IMR-90 (cell line): ENCODE data around the gene ZBTB7B. TPM values are rescaled to one million over a fixed set of nuclear protein-coding genes. Genes with fewer than 3 reads are reported as not detected.

ENCODE experiments used
- ATAC-seq: fragments of 200-7000 bp; cut with Tn5 transposase; 2 replicates; pipeline ENCODE4 v1.9.1; 2020; ENCODE audit warnings: low read depth, mild to moderate bottlenecking, moderate library complexity
- BruUV-seq: library from RNA; stranded (reverse); fragments of 400-500 nt; replicated peaks from 2 replicates; lab custom pipeline; 2021; lab: Mats Ljungman, UMichigan
- CTCF ChIA-PET: fragments of 300-600 bp; formaldehyde crosslinking; extraction: SDS; loops from one replicate; lab custom pipeline; 2021; ENCODE audit warnings: antibody characterized with exemption; lab: Yijun Ruan, JAX
- POLR2A ChIA-PET: fragments of 300-600 bp; sonication (Branson Sonifier 250); formaldehyde crosslinking; loops from one replicate; lab custom pipeline; 2022; ENCODE audit warnings: antibody characterized with exemption; ENCODE audit not compliant: unreplicated experiment; lab: Charles Lee
- DNase-seq: peaks from one replicate; pipeline ENCODE4 v3.0.0; 2013
- H2AFZ ChIP-seq: replicated peaks from 2 replicates; pipeline ENCODE3; 2013; ENCODE audit warnings: low read length, mild to moderate bottlenecking; ENCODE audit not compliant: poor library complexity
- H2AK5ac ChIP-seq: 2 replicates; pipeline ENCODE4 v1.6.1; 2013; ENCODE audit warnings: low read depth, low read length, inconsistent platforms
- H2AK9ac ChIP-seq: replicated peaks from 2 replicates; pipeline ENCODE3; 2013; ENCODE audit warnings: mild to moderate bottlenecking, low read depth, low read length, moderate library complexity; ENCODE audit not compliant: poor library complexity
- H2BK120ac ChIP-seq: 2 replicates; pipeline ENCODE4 v1.6.1; 2013; ENCODE audit warnings: low read depth, low read length, inconsistent platforms
- H2BK15ac ChIP-seq: 3 replicates; pipeline ENCODE4 v1.6.1; 2013; ENCODE audit warnings: low read depth, low read length, inconsistent platforms
- H2BK20ac ChIP-seq: 2 replicates; pipeline ENCODE4 v1.6.1; 2013; ENCODE audit warnings: low read depth, mild to moderate bottlenecking, inconsistent platforms, low read length, moderate library complexity
- H2BK5ac ChIP-seq: 2 replicates; pipeline ENCODE4 v1.6.1; 2013; ENCODE audit warnings: mild to moderate bottlenecking, low read depth, low read length, inconsistent platforms; ENCODE audit not compliant: poor library complexity, severe bottlenecking
- H3K14ac ChIP-seq: replicated peaks from 2 replicates; pipeline ENCODE4 v1.6.1; 2013; ENCODE audit warnings: low read depth, low read length, inconsistent platforms
- H3K18ac ChIP-seq: 2 replicates; pipeline ENCODE4 v1.6.1; 2013; ENCODE audit warnings: low read depth, low read length, control low read depth
- H3K23ac ChIP-seq: 2 replicates; pipeline ENCODE4 v1.6.1; 2013; ENCODE audit warnings: low read depth, low read length, inconsistent platforms
- H3K27ac ChIP-seq: 2 replicates; pipeline ENCODE4 v1.5.1; 2013; ENCODE audit warnings: mild to moderate bottlenecking, control low read depth, low read length; ENCODE audit not compliant: insufficient read depth
- H3K27me3 ChIP-seq: 2 replicates; pipeline ENCODE4 v1.6.1; 2013; ENCODE audit warnings: low read length; ENCODE audit not compliant: control insufficient read depth, insufficient read depth
- H3K36me3 ChIP-seq: 2 replicates; pipeline ENCODE4 v1.6.1; 2013; ENCODE audit warnings: low read length, mixed read lengths; ENCODE audit not compliant: control insufficient read depth, insufficient read depth
- H3K4ac ChIP-seq: 2 replicates; pipeline ENCODE4 v1.6.1; 2013; ENCODE audit warnings: low read depth, low read length, inconsistent platforms
- H3K4me1 ChIP-seq: 2 replicates; pipeline ENCODE4 v1.6.1; 2013; ENCODE audit warnings: low read length, mixed read lengths; ENCODE audit not compliant: control insufficient read depth, insufficient read depth
- H3K4me2 ChIP-seq: 2 replicates; pipeline ENCODE4 v1.6.1; 2013; ENCODE audit warnings: low read depth, mild to moderate bottlenecking, control low read depth, low read length, moderate library complexity
- H3K4me3 ChIP-seq: 2 replicates; pipeline ENCODE4 v1.5.1; 2013; ENCODE audit warnings: low read depth, mild to moderate bottlenecking, control low read depth, low read length, moderate library complexity; ENCODE audit not compliant: insufficient read depth
- H3K56ac ChIP-seq: 2 replicates; pipeline ENCODE4 v1.6.1; 2013; ENCODE audit warnings: low read length, inconsistent platforms; ENCODE audit not compliant: insufficient read depth; ENCODE audit errors: extremely low read depth
- H3K79me1 ChIP-seq, 2 experiments: 2 replicates each; pipeline ENCODE4 v1.6.1; 2013; ENCODE audit warnings: low read length in 2 of 2, inconsistent platforms in 1 of 2, low read depth in 1 of 2
- H3K9ac ChIP-seq: 2 replicates; pipeline ENCODE4 v1.6.1; 2013; ENCODE audit warnings: low read depth, low read length, control low read depth
- H3K9me1 ChIP-seq: 2 replicates; pipeline ENCODE4 v1.6.1; 2013; ENCODE audit warnings: low read length, inconsistent platforms; ENCODE audit not compliant: insufficient read depth
- H3K9me3 ChIP-seq: 2 replicates; pipeline ENCODE4 v1.6.1; 2013; ENCODE audit warnings: low read length; ENCODE audit not compliant: control insufficient read depth, insufficient read depth
- H4K20me1 ChIP-seq: 2 replicates; pipeline ENCODE4 v1.6.1; 2013; ENCODE audit warnings: low read length, inconsistent platforms; ENCODE audit not compliant: insufficient read depth
- H4K5ac ChIP-seq: 2 replicates; pipeline ENCODE4 v1.6.1; 2013; ENCODE audit warnings: mild to moderate bottlenecking, low read depth, low read length, control low read depth
- H4K8ac ChIP-seq, 2 experiments: 2 replicates each; pipeline ENCODE4 v1.6.1; 2013; ENCODE audit warnings: low read depth in 2 of 2, low read length in 2 of 2, control low read depth in 1 of 2, inconsistent platforms in 1 of 2
- H4K91ac ChIP-seq: 2 replicates; pipeline ENCODE4 v1.6.1; 2013; ENCODE audit warnings: low read depth, low read length, inconsistent platforms; ENCODE audit not compliant: insufficient read depth
- BHLHE40 ChIP-seq: fragments of 150-350 bp; IDR thresholded peaks from 2 replicates; pipeline ENCODE4 v1.6.1; 2016; ENCODE audit warnings: mild to moderate bottlenecking, low read depth, low read length
- CEBPB ChIP-seq: IDR thresholded peaks from 2 replicates; pipeline ENCODE4 v1.6.1; 2012; ENCODE audit warnings: low read depth, low read length, improper control_type of control experiment
- CHD1 ChIP-seq: IDR thresholded peaks from 2 replicates; pipeline ENCODE4 v1.6.1; 2012; ENCODE audit warnings: low read depth, low read length, improper control_type of control experiment
- FOS ChIP-seq: fragments of 150-350 bp; IDR thresholded peaks from 2 replicates; pipeline ENCODE4 v1.6.1; 2016; ENCODE audit warnings: low read depth, low read length
- MAZ ChIP-seq: IDR thresholded peaks from 2 replicates; pipeline ENCODE4 v1.6.1; 2012; ENCODE audit warnings: low read depth, mild to moderate bottlenecking, low read length, improper control_type of control experiment, moderate library complexity, borderline replicate concordance
- MXI1 ChIP-seq: IDR thresholded peaks from 2 replicates; pipeline ENCODE4 v1.6.1; 2012; ENCODE audit warnings: low read depth, mild to moderate bottlenecking, low read length, moderate library complexity, borderline replicate concordance
- NFE2L2 ChIP-seq: fragments of 150-350 bp; IDR thresholded peaks from 2 replicates; pipeline ENCODE4 v1.6.1; 2016; ENCODE audit warnings: low read depth, mild to moderate bottlenecking, low read length
- RAD21 ChIP-seq: IDR thresholded peaks from 2 replicates; pipeline ENCODE4 v1.6.1; 2012; ENCODE audit warnings: low read length, improper control_type of control experiment
- RCOR1 ChIP-seq: IDR thresholded peaks from 2 replicates; pipeline ENCODE4 v1.6.1; 2012; ENCODE audit warnings: mild to moderate bottlenecking, low read length, improper control_type of control experiment; ENCODE audit not compliant: insufficient replicate concordance
- RFX5 ChIP-seq: IDR thresholded peaks from 2 replicates; pipeline ENCODE4 v1.8.0; 2012; ENCODE audit warnings: low read depth, mild to moderate bottlenecking, low read length, moderate library complexity
- SMC3 ChIP-seq: fragments of 150-350 bp; IDR thresholded peaks from 2 replicates; pipeline ENCODE4 v1.6.1; 2016; ENCODE audit warnings: low read depth, mild to moderate bottlenecking, antibody characterized with exemption, low read length, moderate library complexity
- WGBS, 2 experiments: methylation state at CpG; one replicate each; pipeline versions ENCODE4 v1.1.5 to v1.1.7; 2013; ENCODE audit warnings: missing lambda C conversion rate in 2 of 2; ENCODE audit not compliant: insufficient read length in 1 of 2; ENCODE audit errors: extremely low coverage in 2 of 2; 5-methylcytosine and 5-hydroxymethylcytosine counted together
- dilution Hi-C: fragments of 300-500 bp; cut with HindIII; formaldehyde crosslinking; loops from one replicate; pipeline ENCODE4 v1.14.3; 2018; ENCODE audit warnings: low sequenced_read_pairs; ENCODE audit not compliant: unreplicated experiment
- in situ Hi-C: fragments of 300-500 bp; cut with MboI; formaldehyde crosslinking; loops from 3 replicates; pipeline ENCODE4 v1.14.3; 2019; ENCODE audit warnings: low sequenced_read_pairs, inconsistent platforms, mixed read lengths
- intact Hi-C: fragments of 100-400 bp; cut with micrococcal nuclease; formaldehyde crosslinking; loops from 2 replicates; pipeline ENCODE4 v1.10.0; 2022
- polyA plus RNA-seq, 3 experiments: library from polyadenylated mRNA; depleted of rRNA; stranded (reverse); fragments of >200 nt; gene quantifications; 2 replicates each; pipeline ENCODE4 v1.2.3, GENCODE V29; 2012; ENCODE audit warnings: low replicate concordance in 1 of 3
- total RNA-seq: library from RNA; depleted of rRNA; stranded (reverse); fragments of >200 nt; gene quantifications from 2 replicates; pipeline ENCODE4 v1.2.3, GENCODE V29; 2012
- TF ChIP-seq, protein P1 (sequence below): fragments of 150-350 bp; IDR thresholded peaks from 2 replicates; pipeline ENCODE4 v1.6.1; 2016; ENCODE audit warnings: low read depth, mild to moderate bottlenecking, low read length, moderate library complexity, borderline replicate concordance

The ZBTB7B gene
- total and polyA plus RNA-seq, 2 of the 4 experiments (the other 2 are of a cell fraction) = 7.7 to 17.4 TPM

DNA sequence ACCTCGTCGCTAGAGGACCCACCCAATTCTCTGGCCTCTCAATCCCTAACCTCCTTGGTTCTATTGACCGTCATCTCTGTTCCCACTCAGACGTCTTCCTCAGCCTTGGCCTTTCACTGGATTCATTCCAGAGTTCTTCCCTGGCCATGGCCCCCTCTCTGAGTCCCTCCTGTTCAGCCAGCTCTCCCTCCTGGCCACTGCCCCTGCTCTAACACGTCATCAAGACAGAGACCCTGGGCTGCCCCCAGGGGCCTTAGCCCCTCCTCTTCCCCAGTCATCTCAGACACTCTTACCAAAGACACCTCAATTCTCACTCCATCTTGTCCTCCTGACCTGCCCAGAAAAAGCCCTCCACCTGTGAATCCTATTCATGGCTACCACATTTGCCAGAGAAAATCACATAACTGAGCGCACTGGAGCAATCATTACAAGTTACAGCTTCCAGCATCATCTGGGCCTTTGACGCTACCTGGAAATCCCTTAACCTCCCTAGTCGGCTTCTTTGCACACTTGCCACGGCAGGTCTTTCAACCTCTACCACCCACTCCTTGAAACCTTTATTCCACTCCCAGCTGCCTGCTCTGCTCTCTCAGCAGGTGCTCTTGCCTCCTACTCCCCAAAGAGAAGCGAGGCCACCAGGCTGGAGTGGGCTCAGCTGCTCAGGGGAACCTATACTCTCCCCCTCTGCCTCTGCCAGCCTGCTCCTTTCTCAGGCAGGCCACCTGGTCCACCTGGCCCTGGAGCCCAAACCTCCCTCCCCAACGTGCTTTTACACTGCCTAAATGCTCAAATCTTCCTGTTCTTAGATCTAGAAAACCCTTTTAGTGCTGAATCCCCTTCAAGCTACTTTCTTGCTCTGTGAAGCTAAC, 17.0 kb downstream of the ZBTB7B start (continued):
- TF ChIP-seq, protein P1, sequence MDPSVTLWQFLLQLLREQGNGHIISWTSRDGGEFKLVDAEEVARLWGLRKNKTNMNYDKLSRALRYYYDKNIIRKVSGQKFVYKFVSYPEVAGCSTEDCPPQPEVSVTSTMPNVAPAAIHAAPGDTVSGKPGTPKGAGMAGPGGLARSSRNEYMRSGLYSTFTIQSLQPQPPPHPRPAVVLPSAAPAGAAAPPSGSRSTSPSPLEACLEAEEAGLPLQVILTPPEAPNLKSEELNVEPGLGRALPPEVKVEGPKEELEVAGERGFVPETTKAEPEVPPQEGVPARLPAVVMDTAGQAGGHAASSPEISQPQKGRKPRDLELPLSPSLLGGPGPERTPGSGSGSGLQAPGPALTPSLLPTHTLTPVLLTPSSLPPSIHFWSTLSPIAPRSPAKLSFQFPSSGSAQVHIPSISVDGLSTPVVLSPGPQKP = no peak

DNA sequence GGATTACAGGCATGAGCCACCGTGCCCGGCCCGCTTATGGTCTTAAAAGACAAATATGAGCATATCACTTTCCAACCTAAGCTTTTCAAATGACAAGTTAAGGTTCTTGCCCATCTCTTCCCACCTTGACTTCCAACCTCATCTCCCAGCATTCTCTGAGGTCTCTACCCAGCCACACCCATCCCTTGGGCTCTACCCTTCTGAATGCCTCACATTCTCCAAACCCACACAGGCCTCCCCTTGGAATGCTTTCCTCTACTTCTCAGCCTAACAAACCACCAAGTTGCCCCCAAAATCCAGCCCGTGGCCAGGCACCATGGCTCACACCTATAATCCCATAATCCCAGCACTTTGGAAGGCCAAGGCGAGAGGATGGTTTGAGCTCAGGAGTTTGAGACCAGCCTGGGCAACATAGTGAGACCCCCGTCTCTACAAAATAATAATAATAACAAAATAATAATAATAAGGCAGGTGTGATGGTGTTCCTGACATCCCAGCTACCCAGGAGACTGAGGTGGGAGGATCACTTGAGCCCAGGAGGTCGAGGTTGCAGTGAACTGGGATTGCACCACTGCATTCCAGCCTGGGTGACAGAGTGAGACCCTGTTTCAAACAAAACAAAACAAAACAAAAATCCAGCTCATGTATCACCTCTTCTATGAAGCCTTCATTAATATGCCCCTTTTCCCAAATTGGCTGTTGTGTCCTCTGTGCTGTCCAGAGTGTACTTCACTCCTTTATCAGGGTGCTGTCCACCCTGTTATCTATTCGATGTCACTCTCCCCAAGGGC, 19.7 kb downstream of the ZBTB7B start:
- Histone ChIP-seq H2BK5ac (no peak overlapping the region), H2AFZ (no peak overlapping the region), H2BK20ac (no peak overlapping the region), H4K8ac (no peak overlapping the region), H3K23ac (no peak overlapping the region), H3K4ac (no peak overlapping the region), H3K9me3 (no peaks in the 10 kb centered on the region), H2AK5ac (no peak overlapping the region; the same call in 1 of the 2 replicates), H3K4me3 (no peak overlapping the region), H3K56ac (no peak overlapping the region), H4K20me1 (no peaks in the 10 kb centered on the region), H3K27me3 (peaks cover 2% of the 10 kb centered on the region; the same call in 1 of the 2 replicates), H3K4me2 (no peak overlapping the region), H3K27ac (no peak overlapping the region), H3K4me1 (peaks cover 6% of the 10 kb centered on the region; the same call in 1 of the 2 replicates), H4K5ac (no peak overlapping the region), H2BK15ac (no peak overlapping the region), H2AK9ac (no peak overlapping the region), H3K9me1 (peaks cover 6% of the 10 kb centered on the region), H3K18ac (no peak overlapping the region), H4K91ac (no peak overlapping the region), H3K14ac (no peak overlapping the region), H3K36me3 (no peaks in the 10 kb centered on the region), H2BK120ac (no peak overlapping the region), H3K9ac (no peak overlapping the region), H3K79me1 (no peaks in the 10 kb centered on the region; a peak in 1 of 4 replicates)
- intact Hi-C loops = no loop called here
- ATAC-seq (no peak), DNase-seq (no peak)
- dilution Hi-C loops = no loop called here
- in situ Hi-C loops = no loop called here
- BruUV-seq = no TSS peak
- CTCF ChIA-PET = no interaction called here
- 84% methylated on average over 4 of the region's 8 CpGs; no CpG with 5 or more reads in 1 of the 2 experiments for WGBS, 2 experiments
- POLR2A ChIA-PET = no interaction called here
- TF ChIP-seq, protein P1 = no peak
- TF ChIP-seq MXI1 = no peak
- no peak for TF ChIP-seq FOS
- TF ChIP-seq RCOR1 = no peak
- TF ChIP-seq MAZ = no peak
- no peak for TF ChIP-seq RFX5
- TF ChIP-seq CHD1 = no peak
- no peak for TF ChIP-seq RAD21
- TF ChIP-seq BHLHE40 = no peak
- no peak for TF ChIP-seq SMC3
- TF ChIP-seq CEBPB = no peak
- TF ChIP-seq NFE2L2 = no peak
